ENCODE results near the gene AFF3. TPM values are rescaled to one million over a fixed set of nuclear protein-coding genes. Genes with fewer than 3 reads are reported as not detected.

AFF3 gene
- total RNA-seq, 1 experiment from 2014 or later: not detected

- intact Hi-C loops (cut with micrococcal nuclease; ENCODE audit: unreplicated experiment): no loop called here
- no TSS peak for BruUV-seq (replicated peaks)
- no peaks in the 10 kb centered on the region for H3K36me3 Mint-ChIP-seq (ENCODE audit: insufficient read depth, unreplicated experiment)
- DNase-seq: no peak
- H3K27ac Mint-ChIP-seq (ENCODE audit: unreplicated experiment): no peak overlapping the region
- H3K4me1 Mint-ChIP-seq (ENCODE audit: low read depth, unreplicated experiment): no peaks in the 10 kb centered on the region
- H3K9me3 Mint-ChIP-seq (ENCODE audit: low read depth, unreplicated experiment): no peaks in the 10 kb centered on the region
- no peak overlapping the region for H3K4me3 Mint-ChIP-seq (ENCODE audit: low read depth, unreplicated experiment)
- TF ChIP-seq CTCF (IDR thresholded peaks at IDR 0.05; ENCODE audit: unreplicated experiment): no peak
- H3K27me3 Mint-ChIP-seq (ENCODE audit: unreplicated experiment): peaks cover 40% of the 10 kb centered on the region
- CTCF ChIA-PET: no interaction called here
Observed at GRCh38 chr2:99522157-99522556, 620.2 kb downstream of the AFF3 start.

GRCh38 chr2:99520813-99521212, 621.6 kb downstream of the AFF3 start:
- TF ChIP-seq CTCF (IDR thresholded peaks at IDR 0.05; ENCODE audit: unreplicated experiment): no peak
- BruUV-seq (replicated peaks): no TSS peak
- no peak for DNase-seq
- no peak overlapping the region for H3K4me3 Mint-ChIP-seq (ENCODE audit: low read depth, unreplicated experiment)
- intact Hi-C loops (cut with micrococcal nuclease; ENCODE audit: unreplicated experiment): no loop called here
- no peaks in the 10 kb centered on the region for H3K36me3 Mint-ChIP-seq (ENCODE audit: insufficient read depth, unreplicated experiment)
- H3K4me1 Mint-ChIP-seq (ENCODE audit: low read depth, unreplicated experiment): no peaks in the 10 kb centered on the region
- no peaks in the 10 kb centered on the region for H3K9me3 Mint-ChIP-seq (ENCODE audit: low read depth, unreplicated experiment)
- no peak overlapping the region for H3K27ac Mint-ChIP-seq (ENCODE audit: unreplicated experiment)
- CTCF ChIA-PET: no interaction called here
- H3K27me3 Mint-ChIP-seq (ENCODE audit: unreplicated experiment): peaks cover 53% of the 10 kb centered on the region

DNA sequence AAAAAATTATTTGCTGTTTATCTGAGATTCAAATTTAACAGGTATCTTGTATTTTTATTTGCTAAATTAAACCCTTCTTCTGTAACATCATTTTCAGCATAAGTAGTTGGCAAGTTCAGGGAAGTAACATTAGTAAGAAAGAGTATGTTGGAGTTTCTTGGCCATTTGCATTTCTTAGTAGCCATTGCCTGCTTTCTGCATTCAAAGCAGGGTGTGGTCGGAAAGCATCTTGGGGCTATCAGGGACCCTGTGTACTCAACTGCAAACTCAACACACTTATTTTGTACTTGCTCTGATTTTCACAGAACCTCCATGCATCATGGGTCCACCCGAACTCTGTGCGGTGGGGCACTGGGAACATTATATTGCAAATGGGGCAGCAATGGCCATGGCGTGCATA, 622.2 kb downstream of the AFF3 start:
- DNase-seq: no peak
- no peak overlapping the region for H3K4me3 Mint-ChIP-seq (ENCODE audit: low read depth, unreplicated experiment)
- H3K27me3 Mint-ChIP-seq (ENCODE audit: unreplicated experiment): peaks cover 60% of the 10 kb centered on the region
- H3K9me3 Mint-ChIP-seq (ENCODE audit: low read depth, unreplicated experiment): no peaks in the 10 kb centered on the region
- H3K36me3 Mint-ChIP-seq (ENCODE audit: insufficient read depth, unreplicated experiment): no peaks in the 10 kb centered on the region
- H3K4me1 Mint-ChIP-seq (ENCODE audit: low read depth, unreplicated experiment): no peaks in the 10 kb centered on the region
- H3K27ac Mint-ChIP-seq (ENCODE audit: unreplicated experiment): no peak overlapping the region
- CTCF ChIA-PET: no interaction called here
- intact Hi-C loops (cut with micrococcal nuclease; ENCODE audit: unreplicated experiment): no loop called here
- no peak for TF ChIP-seq CTCF (IDR thresholded peaks at IDR 0.05; ENCODE audit: unreplicated experiment)
- BruUV-seq (replicated peaks): no TSS peak

- intact Hi-C loops (cut with micrococcal nuclease; ENCODE audit: unreplicated experiment): no loop called here
Observed at GRCh38 chr2:99514357-99514756, 628.0 kb downstream of the AFF3 start.

More at GRCh38 chr2:99514357-99514756, 628.0 kb downstream of the AFF3 start:
- H3K4me3 Mint-ChIP-seq (ENCODE audit: low read depth, unreplicated experiment): no peak overlapping the region
- H3K27me3 Mint-ChIP-seq (ENCODE audit: unreplicated experiment): peaks cover 61% of the 10 kb centered on the region
- H3K9me3 Mint-ChIP-seq (ENCODE audit: low read depth, unreplicated experiment): no peaks in the 10 kb centered on the region
- no peak for TF ChIP-seq CTCF (IDR thresholded peaks at IDR 0.05; ENCODE audit: unreplicated experiment)
- H3K4me1 Mint-ChIP-seq (ENCODE audit: low read depth, unreplicated experiment): no peaks in the 10 kb centered on the region
- H3K27ac Mint-ChIP-seq (ENCODE audit: unreplicated experiment): no peak overlapping the region
- no TSS peak for BruUV-seq (replicated peaks)
- H3K36me3 Mint-ChIP-seq (ENCODE audit: insufficient read depth, unreplicated experiment): no peaks in the 10 kb centered on the region
- CTCF ChIA-PET: no interaction called here
- no peak for DNase-seq

Measured in Calu3 (cell line).